GM23248 (cell line): ENCODE measurements around the gene DPP10.

ENCODE experiments used
- EZH2 ChIP-seq: fragments of 200-600 bp; sonication (generic); IDR thresholded peaks from 2 replicates; pipeline ENCODE4 v1.6.1; 2018; ENCODE audit warnings: antibody characterized with exemption, mild to moderate bottlenecking; ENCODE audit not compliant: insufficient read depth, poor library complexity, severe bottlenecking
- EZH2phosphoT487 ChIP-seq: fragments of 200-600 bp; sonication (generic); IDR thresholded peaks from 2 replicates; pipeline ENCODE4 v1.6.1; 2018; ENCODE audit warnings: antibody characterized with exemption, moderate library complexity, mild to moderate bottlenecking, low read depth; ENCODE audit not compliant: insufficient read depth

DNA sequence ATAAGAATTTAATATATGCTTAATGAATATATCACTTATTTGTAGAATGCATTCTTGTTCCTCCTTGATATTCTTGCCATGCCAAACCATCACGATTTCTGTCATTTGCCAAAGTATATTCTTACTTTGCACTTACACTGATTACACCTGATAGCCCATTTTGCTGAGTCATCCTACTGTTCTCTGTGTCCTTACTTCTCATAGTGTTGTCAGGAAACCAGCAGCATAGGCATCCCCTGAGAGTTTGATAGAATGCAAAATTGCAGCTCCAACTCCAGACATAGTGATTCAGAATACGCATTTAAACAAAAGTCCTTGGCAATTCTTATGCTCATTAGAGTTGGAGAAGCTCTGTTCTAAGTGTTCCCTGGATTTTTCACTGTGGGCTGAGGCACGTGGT lies 687.1 kb downstream of the DPP10 start:
- no peak for TF ChIP-seq EZH2phosphoT487
- TF ChIP-seq EZH2 = no peak
